AG09319 (cell line): ENCODE data around the gene PGP.

Experiments
- DNase-seq: peaks from one replicate; pipeline ENCODE4 v3.0.0-alpha.2; 2010; ENCODE audit warnings: low read depth; ENCODE audit errors: extremely low read depth
- TF ChIP-seq, protein P1 (sequence below): IDR thresholded peaks from 2 replicates; pipeline ENCODE4 v1.5.1; 2011; ENCODE audit warnings: low read depth, mild to moderate bottlenecking, inconsistent platforms, low read length, moderate library complexity

Gene PGP

DNA sequence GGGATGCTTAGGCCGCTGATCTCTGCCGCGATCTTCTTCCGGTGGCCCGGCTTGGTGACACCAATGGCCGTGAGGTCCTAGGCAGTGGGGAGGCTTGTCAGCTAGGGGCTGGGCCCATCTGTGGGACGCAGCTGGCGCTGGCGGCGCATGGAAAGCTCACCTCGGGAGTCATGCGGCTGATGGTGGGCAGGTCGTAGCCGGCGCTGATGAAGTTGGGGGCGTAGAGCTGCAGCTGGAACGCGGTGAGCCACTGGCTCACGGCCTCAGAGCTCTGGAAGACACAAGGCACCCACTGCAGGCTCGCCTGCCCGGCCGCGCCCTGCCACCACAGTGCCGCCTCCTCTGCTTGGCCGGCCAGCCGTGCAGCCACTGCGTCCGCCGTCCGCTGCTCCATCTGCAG lies 31.0 kb downstream of the PGP start:
- TF ChIP-seq, protein P1, sequence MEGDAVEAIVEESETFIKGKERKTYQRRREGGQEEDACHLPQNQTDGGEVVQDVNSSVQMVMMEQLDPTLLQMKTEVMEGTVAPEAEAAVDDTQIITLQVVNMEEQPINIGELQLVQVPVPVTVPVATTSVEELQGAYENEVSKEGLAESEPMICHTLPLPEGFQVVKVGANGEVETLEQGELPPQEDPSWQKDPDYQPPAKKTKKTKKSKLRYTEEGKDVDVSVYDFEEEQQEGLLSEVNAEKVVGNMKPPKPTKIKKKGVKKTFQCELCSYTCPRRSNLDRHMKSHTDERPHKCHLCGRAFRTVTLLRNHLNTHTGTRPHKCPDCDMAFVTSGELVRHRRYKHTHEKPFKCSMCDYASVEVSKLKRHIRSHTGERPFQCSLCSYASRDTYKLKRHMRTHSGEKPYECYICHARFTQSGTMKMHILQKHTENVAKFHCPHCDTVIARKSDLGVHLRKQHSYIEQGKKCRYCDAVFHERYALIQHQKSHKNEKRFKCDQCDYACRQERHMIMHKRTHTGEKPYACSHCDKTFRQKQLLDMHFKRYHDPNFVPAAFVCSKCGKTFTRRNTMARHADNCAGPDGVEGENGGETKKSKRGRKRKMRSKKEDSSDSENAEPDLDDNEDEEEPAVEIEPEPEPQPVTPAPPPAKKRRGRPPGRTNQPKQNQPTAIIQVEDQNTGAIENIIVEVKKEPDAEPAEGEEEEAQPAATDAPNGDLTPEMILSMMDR = no peak

DNA sequence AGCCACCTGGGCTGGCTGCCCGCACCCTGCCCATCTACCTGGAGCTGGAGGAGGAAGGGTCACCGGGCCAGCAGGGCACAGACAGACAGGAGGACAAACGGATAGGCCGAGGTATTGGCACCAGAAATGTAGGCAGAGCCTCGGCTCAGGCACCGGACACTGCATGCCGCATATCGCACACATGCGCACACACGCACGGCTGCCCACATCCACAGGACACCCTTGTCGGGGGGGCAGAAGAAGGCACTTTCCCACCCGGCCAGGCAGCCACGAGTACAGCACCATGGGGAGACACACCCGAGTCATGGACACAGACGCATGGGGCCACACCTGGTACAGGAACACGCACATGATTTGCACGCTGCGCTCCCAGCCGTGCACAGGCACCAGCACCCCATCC lies 32.7 kb downstream of the PGP start:
- DNase-seq = no peak
- TF ChIP-seq, protein P1 = no peak

More for the DNA sequence above, 31.0 kb downstream of the PGP start:
- no peak for DNase-seq

DNA sequence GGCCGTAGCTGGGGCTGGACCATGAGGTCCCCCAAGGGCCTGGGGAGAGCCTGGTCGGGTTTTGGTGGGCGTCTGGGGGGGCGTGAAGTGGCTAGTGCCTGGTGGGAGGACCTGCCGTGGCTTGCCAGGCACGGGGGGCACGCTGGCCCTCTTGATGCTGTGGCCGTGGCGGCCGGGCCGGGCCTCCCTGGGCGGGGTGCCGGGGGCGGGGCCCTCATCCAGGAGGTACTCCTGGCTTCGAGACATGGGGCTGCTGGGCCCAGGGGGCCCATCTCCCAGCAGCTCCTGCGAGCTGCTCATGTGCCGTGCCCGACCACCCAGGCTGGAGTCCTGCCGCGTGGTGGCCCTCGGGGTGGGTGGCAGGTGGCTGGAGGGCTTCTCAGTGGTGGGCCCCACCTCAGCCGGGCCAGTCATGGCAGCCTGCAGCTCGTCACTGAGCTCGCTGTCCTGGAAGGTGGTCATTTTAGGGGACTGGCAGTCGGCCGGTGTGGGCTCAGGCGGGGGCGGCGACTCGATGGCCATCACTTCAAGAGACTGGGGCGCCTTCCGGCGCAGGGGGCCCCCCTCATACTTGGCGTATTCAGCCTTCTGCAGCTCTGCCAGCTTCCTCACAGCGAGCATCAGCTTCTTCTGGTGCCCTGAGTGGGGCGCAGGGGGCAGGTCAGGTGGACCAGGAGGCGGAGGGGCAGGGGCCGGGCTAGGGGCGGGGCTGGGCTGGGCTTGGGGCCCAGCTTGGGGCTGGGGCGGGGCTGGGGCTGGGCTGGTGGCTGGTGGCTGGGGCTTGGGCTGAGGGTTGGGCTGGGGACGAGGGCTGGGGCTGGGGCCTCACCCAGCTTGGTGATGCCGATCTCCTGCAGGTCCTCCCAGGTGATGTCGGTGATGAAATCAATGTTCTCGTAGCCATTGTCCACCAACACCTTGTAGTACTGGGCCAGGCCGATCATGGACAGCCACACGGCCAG lies 33.4 kb downstream of the PGP start:
- TF ChIP-seq, protein P1 = no peak
- DNase-seq = no peak

DNA sequence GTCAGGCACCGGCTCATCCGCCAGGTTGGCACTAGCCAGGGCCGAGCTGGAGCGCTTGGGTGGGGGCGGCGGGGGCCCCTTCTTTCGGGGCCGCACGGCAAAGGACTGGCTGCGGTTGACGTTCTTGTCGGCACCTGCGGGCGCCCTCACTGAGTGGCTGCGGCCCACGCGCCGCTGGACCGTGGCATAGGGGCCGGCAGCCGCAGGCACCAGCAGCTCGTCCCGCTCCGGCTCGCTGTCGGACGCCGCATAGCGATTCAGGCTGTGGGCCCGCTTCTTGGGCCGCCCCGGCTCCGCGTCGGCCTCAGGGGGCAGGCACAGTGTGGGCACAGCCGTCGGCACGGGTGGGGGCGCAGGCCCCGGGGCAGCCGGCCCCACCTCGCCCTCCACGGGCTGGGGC lies 34.2 kb downstream of the PGP start:
- DNase-seq = no peak
- TF ChIP-seq, protein P1 = no peak

DNA sequence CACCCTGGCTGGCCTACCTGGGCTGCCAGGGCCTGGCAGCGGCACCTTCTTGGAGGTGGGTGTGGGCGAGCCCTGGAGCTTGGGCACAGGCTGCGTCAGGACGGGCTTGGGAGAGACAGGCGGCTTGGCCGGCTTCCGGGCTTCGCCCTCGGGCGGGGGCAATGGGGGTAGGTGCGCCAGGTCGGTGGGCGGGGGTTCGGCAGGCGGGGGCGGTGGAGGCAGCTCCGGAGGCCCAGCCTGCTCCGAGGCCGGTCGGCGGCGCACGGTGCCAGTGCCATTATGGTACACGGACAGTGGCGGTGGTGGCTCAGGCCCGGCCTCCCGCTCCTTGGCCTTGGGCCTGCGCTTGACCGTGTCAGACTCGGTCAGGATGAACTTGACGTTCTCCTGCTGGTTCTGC lies 35.1 kb downstream of the PGP start:
- no peak for DNase-seq
- TF ChIP-seq, protein P1 = no peak

DNA sequence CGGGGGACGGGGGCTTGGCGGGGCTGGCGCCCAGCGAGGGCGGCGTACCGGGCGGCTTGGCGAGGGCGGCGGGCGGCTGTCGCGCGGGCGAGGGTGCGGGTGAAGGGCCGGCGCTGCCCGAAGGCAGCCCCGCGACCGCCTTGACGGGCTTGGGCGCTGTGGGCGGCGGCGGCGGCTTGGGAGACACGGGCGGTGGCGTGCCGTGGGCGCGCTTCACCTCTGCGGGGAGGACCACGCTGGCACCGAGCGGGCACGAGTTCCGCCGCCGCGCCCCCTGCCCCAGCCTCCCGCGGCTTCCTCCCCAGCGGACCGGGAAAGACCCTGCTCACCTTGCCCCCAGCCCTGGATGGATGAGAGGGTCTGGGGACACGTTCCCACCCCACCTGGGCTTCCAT lies 35.5 kb downstream of the PGP start:
- no peak for DNase-seq
- TF ChIP-seq, protein P1 = no peak

DNA sequence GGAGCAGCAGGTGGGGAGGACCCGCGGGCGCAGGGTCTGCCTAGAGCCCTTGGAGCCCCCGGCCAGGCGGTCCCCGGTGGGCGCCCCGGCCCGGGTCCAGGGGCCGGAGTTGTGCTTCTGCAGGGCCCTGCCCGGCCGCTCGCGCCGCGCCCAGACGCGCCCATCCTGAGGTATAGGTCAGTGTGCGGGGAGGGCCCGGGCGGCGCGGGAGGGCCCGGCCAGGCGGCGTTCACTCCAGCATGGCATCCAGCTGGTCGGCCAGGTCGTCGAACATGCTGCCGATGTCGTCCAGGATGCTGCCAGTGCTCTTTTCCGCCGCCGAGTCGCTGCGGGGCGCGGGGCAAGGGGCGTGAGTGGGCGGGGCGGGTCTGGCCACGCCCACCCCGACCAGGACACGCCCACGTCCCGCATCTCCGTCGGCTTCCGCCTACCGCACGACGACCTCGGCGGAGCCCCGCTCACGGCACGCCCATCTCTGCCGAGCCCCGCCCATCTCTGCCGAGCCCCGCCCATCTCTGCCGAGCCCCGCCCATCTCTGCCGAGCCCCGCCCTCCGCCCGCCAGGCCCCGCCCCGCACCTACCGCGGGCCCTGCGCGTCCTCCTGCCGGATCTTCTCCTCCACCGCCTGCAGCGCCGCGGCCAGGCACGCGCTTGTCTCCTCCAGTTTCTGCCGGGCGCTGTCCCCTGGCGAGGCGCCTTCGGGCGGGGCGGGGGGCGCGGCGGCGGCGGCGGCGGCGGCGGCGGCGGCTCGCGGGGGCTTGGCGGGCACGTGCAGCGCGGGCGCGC lies 36.1 kb downstream of the PGP start:
- DNase-seq = no peak
- TF ChIP-seq, protein P1 = no peak
